HG03571 (cell line): ENCODE data around the gene CPED1.
A peak's percentile ranks its signal among the peaks of the same experiment; 100 is the strongest.
"Not testable (repeated sequence)": the region's sequence is repeated elsewhere in the genome, so short reads cannot be mapped to it uniquely, and the experiment has no call there.

Experiments
- ATAC-seq: cut with Tn5 transposase; IDR thresholded peaks from one replicate; pipeline ENCODE4 v1.9.1; 2021; ENCODE audit not compliant: unreplicated experiment

Gene CPED1

DNA sequence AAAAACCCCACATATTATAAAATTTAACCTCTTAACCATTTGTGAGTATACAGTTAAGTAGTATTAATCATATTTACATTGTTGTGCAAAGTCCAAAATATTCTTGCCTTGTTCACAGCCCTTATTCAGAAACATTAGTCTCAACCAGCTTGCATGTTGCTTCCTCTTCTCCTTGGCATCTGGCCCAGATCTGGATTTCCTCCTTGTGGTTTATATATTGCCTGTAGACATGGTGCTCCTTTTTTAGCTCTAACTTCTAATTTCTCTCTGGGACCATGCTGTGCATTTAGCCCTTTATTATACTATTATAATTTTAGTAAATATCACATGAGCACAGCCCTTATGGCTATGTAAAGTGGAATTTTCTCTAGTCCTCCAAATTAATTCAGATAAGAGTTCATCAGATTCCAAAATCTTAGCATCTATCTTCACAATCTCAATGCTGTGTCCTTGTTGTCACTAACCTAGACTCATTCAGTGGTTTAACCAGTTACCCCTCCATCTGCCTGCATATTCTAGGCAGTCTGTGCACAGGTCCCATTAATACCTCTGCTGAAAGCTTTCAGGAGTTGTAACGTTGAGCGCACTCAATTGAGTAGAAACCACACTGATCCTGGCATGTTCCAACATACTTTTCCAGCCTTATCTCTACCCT, 7.9 kb downstream of the CPED1 start:
- ATAC-seq = peak; percentile 73

DNA sequence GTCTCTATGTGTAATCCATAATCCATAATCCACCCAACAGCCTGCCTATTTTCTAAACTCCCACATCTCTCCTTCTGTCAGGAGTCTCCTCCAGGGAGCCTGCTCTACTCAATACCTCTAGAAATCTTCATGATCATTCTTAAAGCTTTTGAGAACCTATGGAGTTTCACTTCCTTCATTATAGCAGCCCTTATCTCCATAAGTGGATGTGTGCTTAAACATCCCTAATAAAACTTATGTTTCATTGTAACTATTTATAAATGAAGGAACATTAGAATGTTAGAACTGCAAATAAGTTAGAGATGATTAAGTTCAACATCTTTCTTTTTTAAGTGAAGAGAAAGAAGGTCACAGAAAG, 8.5 kb downstream of the CPED1 start:
- no peak for ATAC-seq

- no peak for ATAC-seq
These were observed 9.5 kb downstream of the CPED1 start for GRCh38 chr7:120997882-120998474.

GRCh38 chr7:120998520-120998919, 10.0 kb downstream of the CPED1 start:
- ATAC-seq = no peak

- no peak for ATAC-seq
These were observed 10.6 kb downstream of the CPED1 start for GRCh38 chr7:120998996-120999565.

- ATAC-seq = no peak
These were observed 11.8 kb downstream of the CPED1 start for GRCh38 chr7:121000081-121000983.

DNA sequence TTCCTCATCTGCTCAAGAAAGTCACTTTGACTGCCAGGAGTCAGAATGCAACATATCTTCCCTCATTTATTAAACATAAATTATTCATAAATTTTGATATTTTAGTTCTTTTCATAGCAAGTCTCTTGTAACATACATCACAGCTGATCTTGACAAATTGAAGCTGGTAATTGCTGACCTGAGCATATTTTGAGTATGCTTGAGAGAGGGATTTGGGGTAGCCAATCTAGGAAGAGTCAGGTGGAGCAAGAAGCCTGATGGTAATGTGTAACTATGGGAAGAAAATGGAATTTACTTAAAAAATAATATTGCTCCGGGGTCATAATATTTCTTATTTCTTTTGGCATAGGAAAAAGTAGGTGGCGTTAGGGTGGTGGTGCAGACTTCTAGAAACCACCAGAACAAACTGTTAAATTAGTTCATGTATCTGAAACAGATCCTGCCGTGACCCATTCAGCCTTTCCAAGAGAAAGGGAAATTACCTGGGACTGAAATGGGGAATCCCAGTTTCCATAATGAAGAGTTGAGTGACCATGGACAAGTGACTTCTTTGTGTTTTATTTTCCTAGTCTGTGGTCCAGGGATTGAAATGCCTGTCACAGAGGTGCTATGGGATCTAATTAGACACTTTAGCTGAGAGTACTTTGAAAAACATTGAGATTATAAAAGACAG, 12.9 kb downstream of the CPED1 start:
- no peak for ATAC-seq

GRCh38 chr7:121002048-121002756, 13.7 kb downstream of the CPED1 start:
- ATAC-seq = no peak

DNA sequence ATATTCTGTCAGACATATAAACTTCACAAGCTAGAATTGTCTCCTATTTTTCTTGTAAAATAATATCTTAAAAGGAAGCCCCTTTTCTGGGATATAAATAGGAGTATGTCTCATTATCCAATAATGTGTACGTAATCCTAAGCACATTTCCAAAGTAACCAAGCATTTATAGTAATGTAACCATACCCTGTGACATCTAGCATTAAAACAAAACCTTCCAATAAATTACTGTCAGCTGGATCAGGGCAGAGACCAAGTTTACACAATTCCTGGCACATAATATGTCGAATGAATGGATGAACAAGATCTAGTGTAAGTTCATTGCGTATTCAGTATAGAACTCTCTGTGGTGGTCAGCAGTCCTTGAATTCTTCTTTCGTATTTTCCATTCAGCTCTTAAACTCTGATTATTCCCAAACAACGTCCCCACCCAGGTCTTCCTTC, 14.3 kb downstream of the CPED1 start:
- no peak for ATAC-seq

DNA sequence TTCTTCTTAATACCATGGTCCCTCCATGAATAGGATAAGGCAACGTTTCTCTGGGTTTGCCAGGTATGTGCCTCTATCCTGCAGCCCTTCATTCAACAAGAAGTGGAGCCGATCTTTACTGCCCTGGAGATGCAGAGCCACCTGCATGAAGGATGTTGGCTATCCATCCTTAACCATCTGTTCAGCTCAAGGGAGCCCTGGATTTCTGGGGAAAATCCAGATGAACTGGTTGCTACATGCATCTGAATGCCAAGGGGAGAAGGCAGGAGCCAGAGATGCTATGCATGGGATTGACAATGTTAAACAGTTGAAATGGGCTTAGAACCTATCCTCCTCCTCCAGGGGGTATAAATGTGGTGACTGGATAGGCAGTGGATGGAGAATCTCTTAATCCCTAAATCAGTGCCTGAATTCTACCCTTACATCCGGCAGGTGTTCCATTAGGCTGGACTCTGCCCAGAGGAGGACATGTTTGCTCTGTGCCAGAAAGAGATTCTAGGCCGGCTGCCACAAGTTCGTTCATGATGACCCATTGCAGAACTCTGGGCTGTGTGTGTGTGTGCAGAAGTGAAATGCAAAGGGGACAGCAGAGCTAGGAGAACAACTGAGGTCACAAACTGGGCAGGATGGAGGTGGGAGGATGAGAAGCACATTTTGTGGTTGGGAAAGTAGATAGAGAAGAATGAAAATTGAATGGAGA, 15.6 kb downstream of the CPED1 start:
- ATAC-seq = no peak

DNA sequence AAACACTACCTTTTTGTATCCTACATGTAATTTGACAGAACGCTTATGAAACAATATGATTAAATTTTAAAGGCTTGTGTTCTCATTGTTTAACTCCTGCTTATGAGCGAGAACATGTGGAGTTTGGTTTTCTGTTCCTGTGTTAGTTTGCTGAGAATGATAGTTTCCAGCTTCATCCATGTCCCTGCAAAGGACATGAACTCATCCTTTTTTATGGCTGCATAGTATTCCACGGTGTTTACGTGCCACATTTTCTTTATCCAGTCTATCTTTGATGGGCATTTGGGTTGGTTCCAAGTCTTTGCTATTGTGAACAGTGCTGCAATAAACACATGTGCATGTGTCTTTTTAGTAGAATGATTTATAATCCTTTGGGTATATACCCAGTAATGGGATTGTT, 16.5 kb downstream of the CPED1 start:
- ATAC-seq = not testable (repeated sequence)

DNA sequence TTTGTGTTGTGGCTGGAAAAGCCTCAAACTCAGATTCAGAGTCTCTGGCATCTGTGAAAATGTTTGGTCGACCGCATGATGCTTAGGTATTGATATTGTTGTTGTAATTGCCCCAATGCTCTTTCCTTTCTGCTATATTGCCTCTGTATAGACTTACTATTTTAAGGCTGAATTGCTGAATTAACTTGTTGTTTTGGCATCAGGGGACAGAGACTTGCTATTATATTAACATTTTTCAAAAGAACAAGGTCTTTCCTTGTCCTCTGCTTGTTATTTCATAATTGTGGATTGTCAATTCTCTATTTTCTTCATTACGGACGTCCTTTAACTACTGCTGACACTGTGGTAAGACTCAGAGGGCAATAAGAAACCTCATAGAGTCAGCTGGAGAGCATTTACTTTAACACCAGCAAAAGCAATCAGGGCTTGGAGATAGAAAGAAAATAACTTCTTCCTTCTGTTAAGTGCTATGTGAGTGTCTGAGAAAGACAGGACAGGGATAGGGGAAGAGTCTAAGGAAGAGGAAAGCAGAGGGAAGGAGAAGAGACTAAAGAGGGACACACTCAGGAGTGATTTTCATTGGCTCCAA, 17.6 kb downstream of the CPED1 start:
- no peak for ATAC-seq

DNA sequence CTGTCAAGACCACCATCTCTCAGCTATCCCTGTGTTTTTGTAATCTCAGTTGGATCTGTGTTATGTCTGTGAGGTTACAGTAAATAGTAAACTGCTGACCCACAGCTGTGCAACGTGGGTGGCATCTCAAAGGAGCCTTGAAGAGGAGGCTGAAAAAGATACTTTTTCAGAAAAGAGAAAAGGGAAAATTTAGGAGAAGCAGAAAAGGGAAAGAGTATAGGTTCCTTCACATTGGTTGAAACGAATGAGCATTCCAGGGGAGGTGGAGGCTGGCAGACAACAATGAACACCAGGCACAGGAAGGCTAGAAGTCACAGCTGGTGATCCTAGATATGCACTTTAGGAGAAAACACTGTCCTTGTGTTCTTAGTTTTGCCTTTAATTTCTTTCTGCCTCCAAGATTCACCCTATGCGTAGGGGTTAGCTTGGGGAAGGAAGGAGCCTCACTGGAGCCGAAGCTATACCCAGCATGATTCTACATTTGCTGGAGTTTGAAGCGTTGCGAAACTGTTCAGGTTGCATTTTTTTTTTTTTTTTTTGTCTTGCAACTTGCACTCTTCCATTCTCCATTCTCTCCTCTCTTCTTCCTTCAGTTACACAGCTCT, 18.3 kb downstream of the CPED1 start:
- ATAC-seq = no peak

DNA sequence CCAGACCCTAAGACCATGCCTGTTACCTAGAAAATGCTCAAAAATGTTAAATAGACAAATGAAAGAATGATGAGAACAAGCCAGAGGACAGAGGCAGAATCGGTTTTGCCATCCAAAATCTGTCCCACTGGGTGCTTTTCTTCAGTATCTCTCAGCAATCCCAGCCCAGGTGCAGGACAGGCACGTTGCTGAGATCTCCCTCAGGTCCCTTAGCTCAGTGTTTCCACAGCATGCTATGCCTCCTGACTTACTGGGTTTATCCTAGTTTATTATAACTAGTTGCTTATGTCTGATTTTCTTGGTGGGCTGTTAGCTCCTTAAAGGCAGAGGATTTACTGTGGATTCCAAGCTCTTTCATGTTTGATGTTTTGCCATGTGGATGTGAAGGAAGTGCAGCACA, 20.3 kb downstream of the CPED1 start:
- ATAC-seq = no peak

DNA sequence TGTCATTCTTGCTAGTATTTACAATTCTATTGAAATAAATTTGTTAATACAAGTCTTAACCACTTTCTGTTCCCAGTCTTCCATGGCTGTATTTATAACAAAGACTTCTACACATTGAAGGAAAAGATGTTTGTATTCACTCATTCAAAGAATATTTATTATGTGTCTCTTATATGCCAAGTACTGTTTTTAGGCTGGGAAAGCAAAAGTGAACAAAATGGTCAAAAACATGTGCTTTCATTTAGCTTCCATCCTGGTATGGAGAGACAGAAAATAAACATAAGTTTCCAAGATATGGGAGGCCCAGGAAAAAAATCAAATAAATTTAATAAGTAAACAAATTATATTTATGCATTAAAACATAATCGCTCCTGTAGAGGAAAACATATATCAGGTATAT, 22.9 kb downstream of the CPED1 start:
- ATAC-seq = no peak

GRCh38 chr7:121012170-121012874, 23.8 kb downstream of the CPED1 start:
- no peak for ATAC-seq

- ATAC-seq = no peak
These were observed 24.4 kb downstream of the CPED1 start for GRCh38 chr7:121012919-121013318.

GRCh38 chr7:121015560-121015959, 27.0 kb downstream of the CPED1 start:
- no peak for ATAC-seq
